Lower lobe of right lung (tissue), 2 donors: ENCODE data around the gene MAOB. TPM values are rescaled to one million over a fixed set of nuclear protein-coding genes. Genes with fewer than 3 reads are reported as not detected.

ENCODE experiments used
- ATAC-seq, 2 donors: fragments of 200-7000 bp; cut with Tn5 transposase; one replicate each; pipeline ENCODE4 v1.9.1; 2020 to 2022; ENCODE audit warnings: mild to moderate bottlenecking in 2 of 2, moderate library complexity in 2 of 2
- DNase-seq: peaks from one replicate; pipeline ENCODE4 v3.0.0-alpha.2; 2020
- H3K27ac ChIP-seq: fragments of 200-600 bp; one replicate; pipeline ENCODE4 v1.8.0; 2022
- H3K27me3 ChIP-seq: fragments of 200-600 bp; one replicate; pipeline ENCODE4 v1.8.0; 2022; ENCODE audit warnings: low read depth
- H3K36me3 ChIP-seq: fragments of 200-600 bp; one replicate; pipeline ENCODE4 v1.8.0; 2022; ENCODE audit warnings: mild to moderate bottlenecking
- H3K4me1 ChIP-seq: fragments of 200-600 bp; one replicate; pipeline ENCODE4 v1.8.0; 2022
- H3K4me3 ChIP-seq: fragments of 200-600 bp; one replicate; pipeline ENCODE4 v1.8.0; 2022; ENCODE audit warnings: mild to moderate bottlenecking
- H3K9me3 ChIP-seq: fragments of 200-600 bp; one replicate; pipeline ENCODE4 v1.8.0; 2022
- CTCF ChIP-seq: fragments of 200-600 bp; IDR thresholded peaks from one replicate; pipeline ENCODE4 v1.8.0; 2022; ENCODE audit warnings: antibody characterized with exemption, mild to moderate bottlenecking
- intact Hi-C: fragments of 100-400 bp; cut with DNase I; formaldehyde crosslinking; loops from one replicate; pipeline ENCODE4 v1.11.0; 2022
- total RNA-seq: library from RNA; stranded (reverse); fragmentation: NEBNext Ultra II Directional; extraction: Animal tissue kit (Norgen Biotek cat#: 25700); gene quantifications from one replicate; pipeline ENCODE4 v1.2.1, GENCODE V29; 2021
- donor health status: DM: no; HTN: yes; CAD: no; lungs with severe emphysema.

Gene MAOB
- total RNA-seq, 1 donor from 2014 or later: 23.4 TPM

GRCh38 chrX:43745938-43746721 is 136.1 kb downstream of the MAOB start:
- peaks cover 36% of the 10 kb centered on the region for H3K36me3 ChIP-seq
- H3K9me3 ChIP-seq: no peaks in the 10 kb centered on the region
- H3K27me3 ChIP-seq: no peaks in the 10 kb centered on the region
- H3K4me3 ChIP-seq: no peak overlapping the region
- peaks cover 16% of the 10 kb centered on the region for H3K4me1 ChIP-seq
- H3K27ac ChIP-seq: peak overlapping the region; percentile 18
- intact Hi-C loops: no loop called here
- ATAC-seq: peak; percentile 32 to 73
- TF ChIP-seq CTCF: no peak
- DNase-seq: no peak

- Histone ChIP-seq H3K27ac (no peak overlapping the region), H3K4me1 (peaks cover 16% of the 10 kb centered on the region), H3K36me3 (peaks cover 43% of the 10 kb centered on the region), H3K4me3 (no peak overlapping the region), H3K27me3 (no peaks in the 10 kb centered on the region), H3K9me3 (no peaks in the 10 kb centered on the region)
- intact Hi-C loops: no loop called here
- no peak for TF ChIP-seq CTCF
- DNase-seq (no peak), ATAC-seq (no peak)
Observed at GRCh38 chrX:43744284-43744683, 138.0 kb downstream of the MAOB start.

- Histone ChIP-seq H3K27me3 (no peaks in the 10 kb centered on the region), H3K36me3 (peaks cover 43% of the 10 kb centered on the region), H3K27ac (no peak overlapping the region), H3K4me1 (peaks cover 16% of the 10 kb centered on the region), H3K9me3 (no peaks in the 10 kb centered on the region), H3K4me3 (no peak overlapping the region)
- intact Hi-C loops: no loop called here
- ATAC-seq: no peak
- DNase-seq: no peak
- no peak for TF ChIP-seq CTCF
Observed at GRCh38 chrX:43743100-43743822, 139.0 kb downstream of the MAOB start.

GRCh38 chrX:43741843-43742573 is 140.2 kb downstream of the MAOB start:
- no peak for DNase-seq
- H3K27ac ChIP-seq: no peak overlapping the region

More at GRCh38 chrX:43741843-43742573, 140.2 kb downstream of the MAOB start:
- Histone ChIP-seq H3K36me3 (peaks cover 48% of the 10 kb centered on the region), H3K4me3 (no peak overlapping the region), H3K27me3 (no peaks in the 10 kb centered on the region), H3K4me1 (peaks cover 16% of the 10 kb centered on the region), H3K9me3 (no peaks in the 10 kb centered on the region)
- ATAC-seq: peak; percentile 57 to 62
- no peak for TF ChIP-seq CTCF
- intact Hi-C loops: no loop called here
